Astrocyte of the cerebellum (primary cell): Measurements from ENCODE around the gene EMILIN2.

Experiments
- DNase-seq: peaks from one replicate; pipeline ENCODE4 v3.0.0-alpha.2; 2011; ENCODE audit warnings: low read depth
- H3K4me3 ChIP-seq: 2 replicates; pipeline ENCODE4 v1.5.1; 2011; ENCODE audit warnings: mild to moderate bottlenecking, low read depth, low read length, moderate library complexity
- CTCF ChIP-seq: IDR thresholded peaks from 2 replicates; pipeline ENCODE4 v1.5.1; 2012; ENCODE audit warnings: low read length, low read depth, moderate library complexity, mild to moderate bottlenecking; ENCODE audit errors: missing control alignments
- in situ Hi-C: cut with HindIII; loops from 2 replicates; pipeline ENCODE4 v1.10.0; 2017; ENCODE audit warnings: low sequenced_read_pairs

Gene EMILIN2

GRCh38 chr18:2909431-2910140 lies 62.8 kb downstream of the EMILIN2 start:
- DNase-seq, result no peak
- no peak overlapping the region for H3K4me3 ChIP-seq
- TF ChIP-seq CTCF, result no peak
- in situ Hi-C loops, result loop anchor here (10.0 kb wide), 1 partner anchor 85 kb away; no protein-coding TSS in a partner anchor

GRCh38 chr18:2910261-2910660 lies 63.5 kb downstream of the EMILIN2 start:
- no peak for TF ChIP-seq CTCF
- in situ Hi-C loops, result loop anchor here (10.0 kb wide), 1 partner anchor 85 kb away; no protein-coding TSS in a partner anchor
- no peak overlapping the region for H3K4me3 ChIP-seq
- no peak for DNase-seq

GRCh38 chr18:2910751-2911425 lies 64.1 kb downstream of the EMILIN2 start:
- no peak overlapping the region for H3K4me3 ChIP-seq
- DNase-seq, result no peak
- no peak for TF ChIP-seq CTCF
- in situ Hi-C loops, result loop anchor here (10.0 kb wide), 1 partner anchor 84 kb away; no protein-coding TSS in a partner anchor

GRCh38 chr18:2911533-2911932 lies 64.7 kb downstream of the EMILIN2 start:
- in situ Hi-C loops, result loop anchor here (10.0 kb wide), 1 partner anchor 83 kb away; no protein-coding TSS in a partner anchor
- no peak for TF ChIP-seq CTCF
- no peak for DNase-seq
- H3K4me3 ChIP-seq, result no peak overlapping the region

- no peak for TF ChIP-seq CTCF
- no peak for DNase-seq
- H3K4me3 ChIP-seq, result no peak overlapping the region
- in situ Hi-C loops, result loop anchor here (10.0 kb wide), 1 partner anchor 82 kb away; no protein-coding TSS in a partner anchor
Observed at GRCh38 chr18:2912357-2913299, 65.8 kb downstream of the EMILIN2 start.
